ENCODE results near the gene NOTCH4. TPM values are rescaled to one million over a fixed set of nuclear protein-coding genes. Genes with fewer than 3 reads are reported as not detected.

NOTCH4 gene
- total and polyA plus RNA-seq, 7 donors = 1.2 to 23.0 (median 5.4) TPM

GRCh38 chr6:32168807-32169591, 54.9 kb downstream of the NOTCH4 start:
- Histone ChIP-seq H3K4me1 (peaks cover 0 to 18% (median 3%) of the 10 kb centered on the region in 4 donors), H3K27ac (peak overlapping the region in 3 of 4 donors; percentile 5 to 14 (median 11)), H3K27me3 (no peaks in the 10 kb centered on the region), H3K9me3 (no peaks in the 10 kb centered on the region), H3K4me3 (no peak overlapping the region), H3K36me3 (peaks cover 27 to 70% (median 29%) of the 10 kb centered on the region in 4 donors)
- intact Hi-C loops (cut with DNase I) = no loop called here
- no peak for DNase-seq
- TF ChIP-seq EP300 (IDR thresholded peaks at IDR 0.05) (no peak), CTCF (IDR thresholded peaks at IDR 0.05) (no peak)
- WGBS, 2 donors = 86 to 88% methylated on average over 11 of the region's 11 CpGs

GRCh38 chr6:32168350-32168749, 55.5 kb downstream of the NOTCH4 start:
- peaks cover 27 to 73% (median 29%) of the 10 kb centered on the region in 4 donors for H3K36me3 ChIP-seq
- H3K9me3 ChIP-seq = no peaks in the 10 kb centered on the region
- WGBS, 2 donors = 76 to 86% methylated on average over 2 of the region's 2 CpGs
- no peak for TF ChIP-seq EP300 (IDR thresholded peaks at IDR 0.05)
- no peak for DNase-seq
- intact Hi-C loops (cut with DNase I) = no loop called here
- peak overlapping the region in 1 of 4 donors; percentile 5 for H3K27ac ChIP-seq
- H3K27me3 ChIP-seq = no peaks in the 10 kb centered on the region
- no peak overlapping the region for H3K4me3 ChIP-seq
- H3K4me1 ChIP-seq = peaks cover 0 to 12% (median 3%) of the 10 kb centered on the region in 4 donors

- intact Hi-C loops (cut with DNase I) = no loop called here
- peaks cover 0 to 7% (median under 1%) of the 10 kb centered on the region in 4 donors for H3K4me1 ChIP-seq
- 82 to 86% methylated on average over 6 of the region's 6 CpGs for WGBS, 2 donors
- no peak for TF ChIP-seq EP300 (IDR thresholded peaks at IDR 0.05)
- no peak for TF ChIP-seq POLR2A (IDR thresholded peaks at IDR 0.05)
- no peak for TF ChIP-seq POLR2AphosphoS5 (IDR thresholded peaks at IDR 0.05)
- no peak for TF ChIP-seq CTCF (IDR thresholded peaks at IDR 0.05)
- H3K27me3 ChIP-seq = no peaks in the 10 kb centered on the region
- DNase-seq = no peak
- no peak overlapping the region for H3K4me3 ChIP-seq
- H3K9me3 ChIP-seq = no peaks in the 10 kb centered on the region
- peaks cover 27 to 78% (median 29%) of the 10 kb centered on the region in 4 donors for H3K36me3 ChIP-seq
- H3K27ac ChIP-seq = peak overlapping the region in 1 of 4 donors; percentile 9
These were observed 56.1 kb downstream of the NOTCH4 start for GRCh38 chr6:32167761-32168262.

- WGBS, 2 donors = 89 to 90% methylated on average over 32 of the region's 32 CpGs
- peaks cover 0 to 3% (median 0%) of the 10 kb centered on the region in 4 donors for H3K4me1 ChIP-seq
These were observed 56.6 kb downstream of the NOTCH4 start for GRCh38 chr6:32167154-32167760.

More at GRCh38 chr6:32167154-32167760, 56.6 kb downstream of the NOTCH4 start:
- TF ChIP-seq EP300 (IDR thresholded peaks at IDR 0.05) (no peak), POLR2AphosphoS5 (IDR thresholded peaks at IDR 0.05) (no peak), POLR2A (IDR thresholded peaks at IDR 0.05) (no peak), CTCF (IDR thresholded peaks at IDR 0.05) (no peak)
- no peaks in the 10 kb centered on the region for H3K9me3 ChIP-seq
- no peak for DNase-seq
- peaks cover 27 to 84% (median 29%) of the 10 kb centered on the region in 4 donors for H3K36me3 ChIP-seq
- H3K4me3 ChIP-seq = no peak overlapping the region
- no peaks in the 10 kb centered on the region for H3K27me3 ChIP-seq
- H3K27ac ChIP-seq = peak overlapping the region in 1 of 4 donors; percentile 9
- intact Hi-C loops (cut with DNase I) = no loop called here
